Measurements from ENCODE around the gene HTATSF1.

Gene HTATSF1

DNA sequence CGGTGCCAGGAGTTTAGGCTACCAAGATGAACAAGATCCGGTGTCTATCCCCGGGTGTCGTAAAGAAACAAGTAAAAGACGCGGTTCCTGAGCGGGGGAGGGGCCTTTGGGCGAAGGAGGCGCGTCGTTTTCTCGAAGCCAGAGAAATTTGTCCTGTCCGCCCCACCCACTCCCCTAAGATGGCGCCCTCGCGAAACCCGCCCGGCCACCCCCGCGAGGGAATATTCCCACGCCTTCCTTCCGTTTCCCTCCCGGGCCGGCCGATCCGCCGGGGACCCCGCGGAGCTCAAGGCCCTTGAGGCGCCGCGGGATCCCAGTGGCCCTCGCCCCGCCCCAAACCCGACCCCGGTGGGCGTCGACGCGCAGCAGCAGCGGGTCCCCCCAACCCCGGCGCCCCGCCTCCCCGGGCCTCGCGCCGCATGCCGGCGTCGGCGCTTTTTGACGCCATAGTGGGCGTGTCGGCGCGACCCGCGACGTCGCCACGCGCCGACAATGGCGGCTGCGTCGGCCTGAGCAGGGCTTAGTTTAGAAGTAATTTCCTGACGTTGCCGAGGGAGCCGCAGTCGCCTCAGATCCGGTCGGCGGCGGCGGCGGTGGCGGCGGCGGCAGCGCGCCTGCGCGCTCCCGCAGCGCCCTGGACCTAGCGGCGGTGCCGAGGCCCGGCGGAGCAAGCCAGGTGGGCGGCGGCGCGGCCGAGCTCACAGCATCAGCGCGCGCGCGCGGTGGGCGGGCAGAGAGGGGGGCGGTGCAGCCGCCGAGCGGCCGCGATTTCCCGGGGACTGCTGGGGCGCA, 432 bp upstream of the HTATSF1 start:
- DNase-seq = peak; percentile 80

DNA sequence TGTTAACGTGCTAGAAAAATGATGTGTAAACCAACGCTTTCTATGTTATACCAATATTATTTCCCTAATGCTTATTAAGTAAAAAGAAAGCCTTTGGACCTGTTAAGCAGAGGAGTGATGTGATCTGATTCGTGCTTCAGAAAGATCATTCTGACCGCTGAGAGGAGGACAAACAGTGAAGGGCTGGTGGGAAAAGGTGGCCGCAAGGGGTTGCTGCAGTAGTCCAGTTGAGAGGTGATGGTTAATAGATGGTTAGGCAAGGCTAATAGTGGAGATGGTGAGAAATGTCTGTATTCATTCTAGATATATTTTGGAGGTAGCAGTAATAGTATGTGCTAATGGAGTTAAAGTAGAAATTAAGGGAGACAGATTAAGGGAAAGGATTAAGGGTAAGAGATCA, 21.7 kb downstream of the HTATSF1 start:
- no peak for DNase-seq

DNA sequence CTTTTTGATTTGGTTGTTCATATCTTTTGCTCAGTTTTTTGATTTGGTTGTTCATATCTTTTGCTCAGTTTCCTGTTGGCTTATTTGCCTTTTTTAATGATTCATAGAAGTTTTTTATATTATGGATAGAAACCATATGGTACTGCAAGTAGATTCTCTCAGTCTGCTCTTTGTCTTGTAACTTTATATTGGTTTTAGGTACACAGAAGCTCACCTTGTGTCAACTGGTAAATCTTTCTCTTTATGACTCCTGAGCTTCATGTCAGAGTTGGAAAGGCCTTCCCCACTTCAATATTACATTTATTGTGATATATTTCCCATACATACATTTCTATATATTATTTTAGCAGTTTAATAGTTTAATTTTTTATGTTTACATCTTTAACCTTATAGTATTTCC, 26.4 kb downstream of the HTATSF1 start:
- DNase-seq = no peak

DNA sequence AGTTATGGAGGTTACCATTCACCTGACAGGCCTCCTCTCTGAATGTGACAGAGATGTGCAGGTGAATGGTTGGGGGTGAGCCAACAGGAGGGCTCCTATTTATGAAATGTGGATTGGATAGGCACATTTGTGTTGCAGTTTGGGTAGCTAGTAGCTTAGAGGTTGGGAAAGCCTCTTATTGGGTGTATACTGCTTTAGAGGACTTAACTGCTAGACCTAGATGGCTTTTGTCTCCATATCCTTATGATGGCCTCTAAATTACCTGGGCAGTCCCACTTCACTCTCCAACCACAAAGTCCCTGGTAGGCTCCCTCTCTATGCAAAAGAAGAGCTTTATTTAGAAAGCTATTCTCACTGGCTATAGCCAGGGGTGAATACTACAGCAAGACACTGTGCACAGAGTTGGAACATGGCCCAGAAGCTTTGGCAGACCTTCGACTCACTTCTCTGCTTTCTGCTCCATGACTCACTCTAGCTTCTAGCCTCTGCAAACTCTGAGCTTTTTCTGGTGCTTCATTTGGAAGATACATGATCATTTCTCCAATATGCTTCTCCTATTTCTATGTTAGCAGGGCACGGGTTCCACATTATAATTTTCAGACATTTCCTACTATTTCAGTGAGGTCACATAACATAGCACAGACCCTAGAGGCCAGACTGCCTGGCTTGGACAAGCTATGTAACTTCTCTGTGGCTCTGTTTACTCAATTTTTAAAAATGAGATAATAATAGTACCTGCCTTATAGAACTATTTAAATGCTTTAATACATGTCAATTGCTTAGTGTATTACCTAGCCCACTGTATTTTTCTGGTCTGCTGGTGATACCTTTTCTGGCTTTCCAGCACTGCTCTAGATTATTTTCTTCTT, 28.6 kb downstream of the HTATSF1 start:
- no peak for DNase-seq

DNA sequence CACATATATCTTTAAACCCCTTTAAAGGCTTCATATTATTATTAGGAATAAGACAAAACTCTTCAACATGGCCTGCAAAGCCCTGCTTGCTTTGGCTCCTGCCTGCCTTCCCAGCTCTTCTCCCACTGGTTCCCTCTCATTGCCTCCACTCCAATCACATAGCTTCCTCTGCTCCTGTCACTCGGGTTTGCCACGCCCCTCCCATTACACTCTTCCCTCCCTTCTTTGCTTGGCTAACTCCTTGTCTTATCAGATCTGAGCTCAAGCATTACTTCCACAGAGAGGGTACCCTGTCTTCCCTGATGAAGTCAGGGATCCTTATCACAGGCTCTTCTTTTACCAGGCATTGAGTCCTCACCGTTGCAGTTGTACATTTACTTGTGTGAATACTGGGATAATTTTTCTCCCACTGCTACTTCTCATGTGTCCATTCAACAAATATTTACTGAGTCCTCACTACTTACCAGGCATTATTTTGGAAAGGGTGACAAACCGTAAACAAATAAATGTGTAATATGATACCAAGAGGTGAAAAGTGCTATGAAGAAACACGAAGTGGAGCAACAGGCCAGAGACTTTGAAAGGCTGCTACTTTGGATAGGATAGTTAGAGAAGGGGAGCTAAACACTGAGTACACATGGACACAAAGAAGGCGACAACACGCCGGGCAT, 31.4 kb downstream of the HTATSF1 start:
- no peak for DNase-seq

DNA sequence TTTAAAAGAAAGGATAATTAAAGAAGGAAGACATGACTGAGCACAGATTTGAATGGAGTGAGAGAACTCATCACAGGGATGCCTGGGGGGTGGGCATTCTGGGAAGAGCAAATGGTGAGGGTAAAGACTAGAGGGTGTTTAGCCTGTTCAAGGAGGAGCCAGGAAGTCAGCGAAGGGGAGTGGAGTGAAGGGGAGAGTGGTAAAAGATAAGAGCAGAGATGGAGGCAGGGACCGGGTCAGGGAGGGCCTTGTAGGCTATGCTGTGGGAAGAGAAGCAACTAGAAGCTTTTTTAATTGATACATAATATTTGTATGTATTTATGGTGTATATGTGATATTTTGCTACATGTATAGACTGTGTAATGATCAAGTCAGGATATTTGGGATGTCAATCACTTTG, 32.4 kb downstream of the HTATSF1 start:
- no peak for DNase-seq

DNA sequence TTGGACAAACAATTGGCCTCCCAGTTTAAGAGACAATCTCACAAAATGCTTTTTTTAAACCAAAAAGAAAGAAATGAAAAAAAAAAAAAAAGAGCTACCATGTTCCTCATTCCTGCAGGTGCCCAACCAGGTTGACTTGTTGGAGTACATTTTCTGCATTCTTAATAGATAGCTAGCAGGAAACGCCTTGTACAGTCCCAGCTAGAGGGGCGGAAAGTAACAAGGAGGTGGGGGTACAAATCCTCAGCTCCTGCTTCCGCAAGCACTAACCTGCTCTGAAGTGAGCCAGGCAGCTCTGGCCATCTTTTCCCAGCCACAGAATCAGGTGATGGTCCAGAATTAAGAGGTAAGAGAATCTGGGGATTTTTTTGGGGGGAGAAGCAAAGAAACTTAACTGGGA, 34.6 kb downstream of the HTATSF1 start, which contains the start of gene VGLL1:
TSS of gene VGLL1 (plus strand) at position 265 of the 400 bp plus-strand sequence. CDS start 3,806 bp downstream, outside the sequence.
- no peak for DNase-seq

DNA sequence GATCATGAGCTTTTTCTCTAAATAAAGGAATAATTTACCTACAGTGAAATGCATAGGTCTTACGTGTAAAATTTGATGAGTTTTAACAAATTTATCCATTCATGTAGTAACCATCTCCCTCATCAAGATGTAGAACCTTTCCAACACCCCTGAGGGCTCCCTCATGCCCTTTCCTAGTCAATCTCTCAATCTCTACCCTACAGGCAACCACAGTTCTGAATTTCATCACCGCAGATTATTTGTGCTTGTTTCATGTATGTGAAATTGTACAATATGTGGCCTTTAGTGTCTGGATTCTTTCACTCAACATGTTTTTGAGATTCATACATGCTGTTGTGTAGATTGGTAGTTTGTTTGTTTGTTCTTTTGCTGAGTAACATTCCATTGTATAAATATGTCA, 36.7 kb downstream of the HTATSF1 start:
- DNase-seq = no peak

DNA sequence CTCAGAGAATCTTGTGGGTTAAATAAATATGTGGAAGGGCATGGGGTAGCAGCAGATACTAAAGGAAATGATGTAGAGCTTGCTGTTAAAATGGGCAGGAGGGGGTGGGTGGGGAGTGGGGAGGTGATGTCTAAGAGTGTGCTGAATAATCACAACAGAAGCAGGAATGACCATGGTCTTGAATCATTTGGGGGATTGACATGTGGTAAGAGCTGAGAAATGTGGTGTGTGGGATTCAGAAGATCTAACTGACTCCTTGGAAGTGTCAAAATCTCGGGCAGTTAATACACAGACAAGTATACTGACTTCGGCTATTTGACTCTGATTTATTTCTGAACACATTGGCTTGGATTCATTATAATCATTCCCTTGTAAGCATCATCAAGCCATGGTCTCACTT, 41.4 kb downstream of the HTATSF1 start:
- DNase-seq = no peak

DNA sequence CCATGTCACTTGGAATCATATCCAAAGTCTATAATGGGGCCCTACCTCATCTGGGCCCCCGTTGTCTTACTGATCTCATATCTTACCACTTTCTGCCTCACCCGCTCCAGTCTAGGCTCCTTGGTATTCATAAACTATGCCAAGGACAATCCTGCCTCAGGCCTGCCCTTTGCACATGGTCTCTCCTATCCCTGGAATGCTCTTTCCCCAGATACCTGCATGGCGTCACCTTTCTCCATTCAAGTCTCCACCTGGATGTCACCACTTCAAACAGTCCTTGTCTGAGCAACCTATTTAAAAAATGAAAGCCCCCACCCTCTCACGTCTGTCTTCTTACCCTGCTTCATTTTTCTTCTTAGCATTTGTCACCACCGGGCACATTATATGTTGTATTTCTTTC, 42.8 kb downstream of the HTATSF1 start:
- DNase-seq = no peak

DNA sequence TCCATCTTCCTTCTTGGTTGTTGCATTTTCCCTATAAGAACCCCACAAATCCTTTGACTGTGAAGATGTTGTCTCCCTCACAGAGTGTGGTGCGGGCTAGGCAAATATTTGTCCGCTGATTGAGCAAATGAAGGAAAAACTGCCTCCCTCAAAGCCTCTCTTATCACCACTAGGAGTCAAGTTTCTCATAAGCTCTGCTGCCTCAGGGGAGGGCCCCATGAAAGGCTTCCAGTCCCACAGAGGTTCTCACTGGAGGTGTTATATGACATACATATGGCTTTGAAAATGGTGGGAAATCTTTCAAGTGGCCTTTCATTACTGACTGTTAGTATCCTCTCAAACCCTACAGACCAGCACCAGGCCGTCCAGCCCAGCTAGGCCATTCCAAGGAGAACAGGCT, 43.9 kb downstream of the HTATSF1 start:
- no peak for DNase-seq

DNA sequence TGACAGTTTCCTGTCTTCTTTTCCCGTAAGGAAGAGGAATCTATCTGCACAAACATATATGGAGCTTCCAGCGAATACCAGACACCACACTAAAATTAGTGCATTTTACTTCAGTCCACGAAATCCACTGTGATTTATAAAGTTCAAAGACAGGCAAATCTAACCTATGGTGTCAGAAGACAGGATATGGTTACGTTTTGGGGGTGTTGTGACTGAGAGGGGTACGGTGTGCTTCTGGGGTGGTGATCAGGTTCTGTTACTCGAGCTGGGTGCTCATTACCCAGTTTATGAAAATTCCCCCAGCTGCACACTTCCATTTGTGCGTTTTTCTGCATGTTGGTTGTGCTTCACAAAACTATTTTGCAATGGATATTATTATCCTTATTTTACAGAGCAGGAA, 44.9 kb downstream of the HTATSF1 start:
- no peak for DNase-seq

DNA sequence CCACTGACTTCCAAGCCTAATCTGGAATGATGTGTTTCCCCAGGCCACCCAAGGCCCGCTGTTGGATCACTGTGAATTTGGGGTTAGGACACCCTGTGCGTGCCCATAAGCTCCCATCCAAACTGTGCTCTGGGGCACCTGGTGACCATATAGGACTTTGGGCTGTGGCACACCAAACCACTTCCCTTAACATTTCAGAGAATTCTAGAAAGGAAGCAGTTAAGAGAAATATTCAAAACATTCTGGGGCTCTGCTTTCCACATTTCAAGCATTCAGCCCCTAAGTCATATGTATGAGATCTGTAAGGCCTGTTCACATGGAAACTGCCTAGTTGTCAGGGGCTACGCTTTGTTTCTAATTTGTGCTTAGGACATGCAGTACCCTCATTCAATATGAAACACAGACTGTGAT, 49.0 kb downstream of the HTATSF1 start:
- no peak for DNase-seq

DNA sequence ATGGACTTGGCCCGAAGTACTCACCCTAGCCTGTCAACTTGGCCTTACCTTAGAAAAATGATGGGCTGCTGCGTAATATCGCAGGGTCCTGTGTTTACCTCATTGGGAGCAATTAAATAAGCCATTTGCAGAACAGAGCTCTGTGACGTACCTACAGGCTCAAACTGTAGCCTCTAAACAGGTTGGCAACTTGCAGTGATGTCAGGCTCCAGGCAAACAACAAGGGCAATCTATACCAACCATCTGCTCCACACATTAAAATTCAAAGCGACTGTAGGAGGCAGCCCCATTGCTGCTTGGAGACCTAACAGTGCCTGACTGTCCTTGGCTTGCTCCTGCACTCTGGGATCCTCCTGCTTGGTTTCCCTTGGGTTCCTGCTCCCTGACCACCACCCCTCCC, 51.8 kb downstream of the HTATSF1 start:
- DNase-seq = no peak

DNA sequence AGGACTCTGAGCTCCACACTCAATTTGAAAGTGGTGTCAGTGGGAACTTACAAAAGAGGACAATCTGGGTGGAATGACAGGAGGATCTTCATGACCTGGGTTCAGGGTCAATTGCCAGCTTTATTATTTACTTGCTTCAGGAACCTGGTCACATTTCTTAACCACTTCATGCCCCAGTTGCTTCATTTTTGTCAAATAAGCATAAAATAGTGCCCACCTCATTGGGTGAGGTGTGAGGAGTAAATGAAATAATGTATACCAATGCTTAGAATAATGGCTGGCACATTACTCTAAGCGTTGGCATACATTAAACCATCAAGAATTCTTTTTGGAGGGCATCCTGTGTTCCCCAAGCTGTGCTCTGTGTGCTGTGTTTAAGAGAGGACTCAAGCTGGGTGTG, 54.0 kb downstream of the HTATSF1 start:
- DNase-seq = no peak

DNA sequence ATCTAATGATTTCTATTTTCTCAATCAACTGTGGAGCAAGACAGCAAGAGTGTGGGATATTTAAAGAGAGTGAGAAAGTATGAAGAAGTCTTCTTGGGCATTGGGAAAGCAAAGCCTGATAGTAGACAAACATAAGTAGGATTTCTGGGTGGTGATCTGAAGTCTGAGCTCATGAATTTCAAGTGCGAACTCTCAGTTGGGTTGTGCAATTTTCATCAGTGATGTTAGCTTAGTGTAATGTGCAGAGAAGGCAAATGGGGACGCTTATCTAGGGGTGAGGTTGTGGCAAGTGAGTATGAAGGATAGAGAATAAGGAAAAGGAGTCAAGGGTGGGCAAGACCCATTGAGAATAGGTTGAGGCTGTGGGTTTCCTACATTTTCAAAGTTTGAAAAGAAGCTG, 58.3 kb downstream of the HTATSF1 start:
- DNase-seq = no peak
